Colonic mucosa (tissue), 4 donors: ENCODE data around the gene MTRF1. TPM values are rescaled to one million over a fixed set of nuclear protein-coding genes. Genes with fewer than 3 reads are reported as not detected.

Experiments
- DNase-seq: peaks from one replicate; pipeline ENCODE4 v3.0.0-alpha.2; 2020
- H3K27ac ChIP-seq: fragments of 200-600 bp; one replicate; pipeline ENCODE4 v1.8.0; 2021
- H3K27me3 ChIP-seq: fragments of 200-600 bp; one replicate; pipeline ENCODE4 v1.8.0; 2021
- H3K36me3 ChIP-seq: fragments of 200-600 bp; one replicate; pipeline ENCODE4 v1.8.0; 2021
- H3K4me1 ChIP-seq: fragments of 200-600 bp; one replicate; pipeline ENCODE4 v1.8.0; 2021; ENCODE audit warnings: mild to moderate bottlenecking
- H3K4me3 ChIP-seq: fragments of 200-600 bp; one replicate; pipeline ENCODE4 v1.8.0; 2021
- H3K9ac ChIP-seq, 2 donors: one replicate each; pipeline ENCODE4 v1.7.0; 2013; ENCODE audit warnings: control low read depth in 2 of 2, low read depth in 2 of 2, low read length in 2 of 2
- H3K9me3 ChIP-seq: fragments of 200-600 bp; one replicate; pipeline ENCODE4 v1.8.0; 2021
- intact Hi-C: fragments of 100-400 bp; cut with DNase I; formaldehyde crosslinking; loops from one replicate; pipeline ENCODE4 v1.14.1; 2022
- total RNA-seq, 2 donors: library from RNA; stranded (reverse); fragmentation: NEBNext Ultra II Directional in 1 of 2; extraction: Animal tissue kit (Norgen Biotek cat#: 25700) in 1 of 2; gene quantifications; one replicate each; pipeline ENCODE4 v1.2.1, GENCODE V29; 2021
- TF ChIP-seq, protein P1 (sequence below): fragments of 200-600 bp; IDR thresholded peaks from one replicate; pipeline ENCODE4 v1.8.0; 2022; ENCODE audit warnings: antibody characterized with exemption, mild to moderate bottlenecking
- donor health status: healthy.
- donor health status: DM: no; HTN: no; CAD: no.
- donor health status: DM: no; HTN: no; CAD: no.

The MTRF1 gene
- total RNA-seq, 2 donors from 2014 or later: 11.4 to 16.3 TPM

DNA sequence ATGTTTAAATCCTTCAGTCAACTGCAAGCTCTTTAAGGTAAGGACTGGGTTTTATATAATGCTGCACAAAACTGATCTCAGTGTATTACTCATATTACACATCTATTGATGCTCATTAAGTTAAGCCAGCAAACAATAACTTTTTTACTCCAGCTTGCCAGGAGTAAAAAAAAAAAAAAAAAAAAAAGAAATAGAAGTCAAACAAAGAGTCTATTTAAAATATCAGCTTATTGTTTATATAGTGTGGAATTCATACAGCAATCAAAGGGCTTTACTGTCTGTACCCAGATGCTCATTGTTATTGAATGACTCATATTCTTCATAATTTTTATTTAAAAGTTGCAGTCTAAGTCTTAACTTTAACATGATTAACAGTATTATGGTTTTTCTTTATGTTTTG, 47.2 kb downstream of the MTRF1 start:
- Histone ChIP-seq H3K27me3 (no peaks in the 10 kb centered on the region), H3K9me3 (no peaks in the 10 kb centered on the region), H3K9ac (no peak overlapping the region), H3K27ac (no peak overlapping the region), H3K4me3 (no peak overlapping the region), H3K4me1 (no peaks in the 10 kb centered on the region), H3K36me3 (no peaks in the 10 kb centered on the region)
- TF ChIP-seq, protein P1, sequence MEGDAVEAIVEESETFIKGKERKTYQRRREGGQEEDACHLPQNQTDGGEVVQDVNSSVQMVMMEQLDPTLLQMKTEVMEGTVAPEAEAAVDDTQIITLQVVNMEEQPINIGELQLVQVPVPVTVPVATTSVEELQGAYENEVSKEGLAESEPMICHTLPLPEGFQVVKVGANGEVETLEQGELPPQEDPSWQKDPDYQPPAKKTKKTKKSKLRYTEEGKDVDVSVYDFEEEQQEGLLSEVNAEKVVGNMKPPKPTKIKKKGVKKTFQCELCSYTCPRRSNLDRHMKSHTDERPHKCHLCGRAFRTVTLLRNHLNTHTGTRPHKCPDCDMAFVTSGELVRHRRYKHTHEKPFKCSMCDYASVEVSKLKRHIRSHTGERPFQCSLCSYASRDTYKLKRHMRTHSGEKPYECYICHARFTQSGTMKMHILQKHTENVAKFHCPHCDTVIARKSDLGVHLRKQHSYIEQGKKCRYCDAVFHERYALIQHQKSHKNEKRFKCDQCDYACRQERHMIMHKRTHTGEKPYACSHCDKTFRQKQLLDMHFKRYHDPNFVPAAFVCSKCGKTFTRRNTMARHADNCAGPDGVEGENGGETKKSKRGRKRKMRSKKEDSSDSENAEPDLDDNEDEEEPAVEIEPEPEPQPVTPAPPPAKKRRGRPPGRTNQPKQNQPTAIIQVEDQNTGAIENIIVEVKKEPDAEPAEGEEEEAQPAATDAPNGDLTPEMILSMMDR: no peak
- DNase-seq: no peak
- intact Hi-C loops: no loop called here

GRCh38 chr13:41213919-41214318, 49.5 kb downstream of the MTRF1 start:
- H3K9ac ChIP-seq: no peak overlapping the region
- no peak overlapping the region for H3K4me3 ChIP-seq
- H3K4me1 ChIP-seq: no peaks in the 10 kb centered on the region
- H3K27ac ChIP-seq: no peak overlapping the region
- intact Hi-C loops: no loop called here
- H3K9me3 ChIP-seq: no peaks in the 10 kb centered on the region
- H3K27me3 ChIP-seq: no peaks in the 10 kb centered on the region
- DNase-seq: no peak
- H3K36me3 ChIP-seq: no peaks in the 10 kb centered on the region
- TF ChIP-seq, protein P1: no peak

- Histone ChIP-seq H3K36me3 (no peaks in the 10 kb centered on the region), H3K27me3 (no peaks in the 10 kb centered on the region), H3K4me1 (no peaks in the 10 kb centered on the region), H3K9me3 (no peaks in the 10 kb centered on the region), H3K27ac (no peak overlapping the region), H3K4me3 (no peak overlapping the region), H3K9ac (no peak overlapping the region)
- intact Hi-C loops: no loop called here
- DNase-seq: no peak
- TF ChIP-seq, protein P1: no peak
These were observed 50.1 kb downstream of the MTRF1 start for GRCh38 chr13:41213316-41213715.

GRCh38 chr13:41212881-41213280, 50.5 kb downstream of the MTRF1 start:
- H3K27me3 ChIP-seq: no peaks in the 10 kb centered on the region
- H3K27ac ChIP-seq: no peak overlapping the region
- intact Hi-C loops: no loop called here
- no peak overlapping the region for H3K9ac ChIP-seq
- H3K4me1 ChIP-seq: no peaks in the 10 kb centered on the region
- no peak overlapping the region for H3K4me3 ChIP-seq
- DNase-seq: no peak
- TF ChIP-seq, protein P1: no peak
- no peaks in the 10 kb centered on the region for H3K36me3 ChIP-seq
- no peaks in the 10 kb centered on the region for H3K9me3 ChIP-seq

DNA sequence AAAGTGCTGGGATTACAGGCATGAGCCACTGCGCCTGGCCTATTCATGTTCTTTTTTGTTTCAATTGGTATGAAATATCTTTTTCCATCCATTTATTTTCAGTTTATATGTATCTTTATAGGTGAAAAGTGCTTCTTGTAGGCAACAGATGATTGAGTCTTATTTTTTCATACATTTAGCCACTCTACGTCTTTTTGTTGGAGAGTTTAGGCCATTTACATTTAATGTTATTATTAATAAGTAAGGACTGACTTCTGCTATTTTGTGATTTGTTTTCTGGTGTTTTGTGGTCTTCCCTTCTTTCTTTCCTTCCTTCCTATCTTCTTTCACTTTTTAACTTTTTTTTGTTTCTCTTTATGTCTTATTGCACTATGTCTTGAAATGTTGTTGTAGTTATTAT, 52.3 kb downstream of the MTRF1 start:
- Histone ChIP-seq H3K9ac (no peak overlapping the region), H3K4me1 (no peaks in the 10 kb centered on the region), H3K36me3 (no peaks in the 10 kb centered on the region), H3K4me3 (no peak overlapping the region), H3K27ac (no peak overlapping the region), H3K27me3 (no peaks in the 10 kb centered on the region), H3K9me3 (no peaks in the 10 kb centered on the region)
- intact Hi-C loops: no loop called here
- TF ChIP-seq, protein P1: no peak
- no peak for DNase-seq

GRCh38 chr13:41206467-41206866, 56.9 kb downstream of the MTRF1 start:
- Histone ChIP-seq H3K4me3 (no peak overlapping the region), H3K27ac (no peak overlapping the region), H3K27me3 (no peaks in the 10 kb centered on the region), H3K9ac (no peak overlapping the region), H3K9me3 (no peaks in the 10 kb centered on the region), H3K4me1 (no peaks in the 10 kb centered on the region), H3K36me3 (no peaks in the 10 kb centered on the region)
- TF ChIP-seq, protein P1: no peak
- no peak for DNase-seq
- intact Hi-C loops: no loop called here
